K562 treated with DMSO at 1 percent for 12 hours (cell line): ENCODE data around the gene CEBPE. TPM values are rescaled to one million over a fixed set of nuclear protein-coding genes. Genes with fewer than 3 reads are reported as not detected.

Source experiments
- total RNA-seq: library from RNA; unstranded; fragments of 300-600 nt; gene quantifications from 2 replicates; pipeline ENCODE4 v1.2.3, GENCODE V29; 2022; ENCODE audit not compliant: insufficient read depth

The CEBPE gene
- total RNA-seq = not detected in 2 replicates

DNA sequence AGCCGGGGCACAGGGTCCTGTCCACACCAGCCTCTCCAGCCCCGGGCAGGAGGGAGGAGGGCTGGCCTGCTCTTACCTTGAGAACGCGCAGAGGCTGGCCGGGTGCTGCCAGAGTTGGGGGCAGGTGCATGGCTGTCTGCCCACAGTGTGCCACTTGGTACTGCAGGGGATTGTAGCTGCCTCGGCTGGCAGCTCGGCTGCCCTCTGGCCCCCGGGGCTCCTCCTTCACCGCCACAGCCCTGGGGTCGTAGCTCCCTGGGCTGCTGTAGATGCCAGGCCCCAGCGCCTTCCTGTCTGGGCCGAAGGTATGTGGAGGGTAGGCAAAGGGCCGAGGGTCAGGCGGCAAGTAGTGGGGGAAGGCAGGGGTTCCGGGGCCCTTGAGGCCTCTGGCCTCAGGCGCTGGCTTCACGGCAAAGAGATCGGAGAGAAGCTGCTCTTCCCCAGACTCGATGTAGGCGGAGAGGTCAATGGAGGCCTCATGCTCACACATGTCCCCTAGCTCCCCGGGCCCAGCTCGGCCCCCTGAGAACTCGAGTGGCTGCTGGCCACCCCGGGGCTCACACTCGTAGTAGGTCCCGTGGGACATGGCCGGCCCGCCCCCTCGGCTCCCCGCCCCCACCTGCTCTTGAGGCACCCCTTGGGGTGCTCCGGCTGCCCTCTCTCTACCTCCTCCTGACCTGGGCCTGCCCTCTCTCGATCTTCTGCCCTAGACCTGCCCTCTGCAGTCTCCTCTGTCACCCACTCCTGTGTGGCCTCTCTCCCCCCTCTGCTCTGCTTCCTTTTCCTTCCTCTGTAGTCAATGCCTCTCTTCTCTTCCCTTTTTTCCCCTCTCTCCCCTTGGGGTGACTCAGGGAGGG lies at the start of gene CEBPE:
CEBPE (minus strand) TSS at position 750 of the 857 bp plus-strand sequence; CDS start at position 586, 164 bp downstream.

GRCh38 chr14:23104591-23105347 lies 14.3 kb downstream of the CEBPE start, which contains the start of gene CIROP:
TSS of gene CIROP (minus strand) at chr14:23104989. CDS start at chr14:23104920, 69 bp downstream.

GRCh38 chr14:23095196-23096108 lies 23.6 kb downstream of the CEBPE start, which contains the start of gene C14orf119:
TSS of gene C14orf119 (plus strand) at chr14:23095505. CDS start at chr14:23097659, 2,154 bp downstream.

GRCh38 chr14:23094666-23095195 lies 24.3 kb downstream of the CEBPE start, which contains the start of gene ACIN1:
TSS of gene ACIN1 (minus strand) at chr14:23095136. CDS start at chr14:23095112, 24 bp downstream.

Other genes starting within 250 kb of the CEBPE start
- gene LRP10, start 247.5 kb downstream of the CEBPE start, total RNA-seq = 35.5 and 67.9 TPM in 2 replicates
- 1.4 and 2.4 TPM in 2 replicates for gene REM2, start 236.0 kb downstream of the CEBPE start, total RNA-seq
- 33.5 and 55.8 TPM in 2 replicates for gene RBM23, start 200.1 kb downstream of the CEBPE start, total RNA-seq
- 90.7 and 101 TPM in 2 replicates for gene PRMT5, start 189.9 kb downstream of the CEBPE start, total RNA-seq
- 103 and 107 TPM in 2 replicates for gene HAUS4, start 162.2 kb downstream of the CEBPE start, total RNA-seq
- gene AJUBA, start 136.7 kb downstream of the CEBPE start, total RNA-seq = 11.3 and 16.2 TPM in 2 replicates
- gene C14orf93, start 109.1 kb downstream of the CEBPE start, total RNA-seq = 17.4 and 17.6 TPM in 2 replicates
- 115 and 148 TPM in 2 replicates for gene PSMB5, start 84.4 kb downstream of the CEBPE start, total RNA-seq
- not detected in 2 replicates for gene PSMB11, start 77.0 kb downstream of the CEBPE start, total RNA-seq
- gene CDH24, start 61.7 kb downstream of the CEBPE start, total RNA-seq = 10.6 and 17.6 TPM in 2 replicates
- 64.4 and 136 TPM in 2 replicates for gene ACIN1, start 24.1 kb downstream of the CEBPE start, total RNA-seq
- 44.9 and 45.3 TPM in 2 replicates for gene C14orf119, start 23.8 kb downstream of the CEBPE start, total RNA-seq
- not detected in 2 replicates for gene CIROP, start 14.3 kb downstream of the CEBPE start, total RNA-seq
- 1.3 and 8.0 TPM in 2 replicates for gene SLC7A8, start 64.4 kb upstream of the CEBPE start, total RNA-seq
- not detected in 2 replicates for gene RNF212B, start 118.7 kb upstream of the CEBPE start, total RNA-seq
- 6.4 and 12.9 TPM in 2 replicates for gene HOMEZ, start 166.9 kb upstream of the CEBPE start, total RNA-seq
- gene PPP1R3E, start 183.6 kb upstream of the CEBPE start, total RNA-seq = 5.4 and 15.6 TPM in 2 replicates
- 16.4 and 24.2 TPM in 2 replicates for gene BCL2L2, start 187.6 kb upstream of the CEBPE start, total RNA-seq
- gene PABPN1, start 202.2 kb upstream of the CEBPE start, total RNA-seq = 78.5 and 118 TPM in 2 replicates
- 0.28 and 0.58 TPM in 2 replicates for gene SLC22A17, start 233.6 kb upstream of the CEBPE start, total RNA-seq
- not detected in 2 replicates for gene EFS, start 245.9 kb upstream of the CEBPE start, total RNA-seq